Spleen (tissue), 7 donors: ENCODE measurements around the gene EVI5L.

ENCODE experiments used
- POLR2A ChIP-seq, 3 donors: fragments of 450-650 bp; IDR thresholded peaks; one replicate each; pipeline ENCODE4 v1.5.1; 2017; ENCODE audit warnings: antibody characterized with exemption in 3 of 3, mild to moderate bottlenecking in 1 of 3
- TF ChIP-seq, protein P1 (sequence below), 11 experiments: fragments of 200-600 bp in 7 of 11; fragments of 450-650 bp in 4 of 11; sonication (generic) in 4 of 11; IDR thresholded peaks in 8 of 11; conservative IDR thresholded peaks in 3 of 11; 1 replicate in 7 of 11; 2 replicates in 4 of 11; pipeline versions ENCODE4 v1.4.0 to v1.8.0; 2016 to 2021; ENCODE audit warnings: antibody characterized with exemption in 11 of 11, inconsistent platforms in 4 of 11, mild to moderate bottlenecking in 1 of 11
- donor health status: DM: no; HTN: no; CAD: no; lungs with moderate emphysema.
- donor health status: DM: no; HTN: no; CAD: no.
- donor health status: DM: no; HTN: no; CAD: no.

DNA sequence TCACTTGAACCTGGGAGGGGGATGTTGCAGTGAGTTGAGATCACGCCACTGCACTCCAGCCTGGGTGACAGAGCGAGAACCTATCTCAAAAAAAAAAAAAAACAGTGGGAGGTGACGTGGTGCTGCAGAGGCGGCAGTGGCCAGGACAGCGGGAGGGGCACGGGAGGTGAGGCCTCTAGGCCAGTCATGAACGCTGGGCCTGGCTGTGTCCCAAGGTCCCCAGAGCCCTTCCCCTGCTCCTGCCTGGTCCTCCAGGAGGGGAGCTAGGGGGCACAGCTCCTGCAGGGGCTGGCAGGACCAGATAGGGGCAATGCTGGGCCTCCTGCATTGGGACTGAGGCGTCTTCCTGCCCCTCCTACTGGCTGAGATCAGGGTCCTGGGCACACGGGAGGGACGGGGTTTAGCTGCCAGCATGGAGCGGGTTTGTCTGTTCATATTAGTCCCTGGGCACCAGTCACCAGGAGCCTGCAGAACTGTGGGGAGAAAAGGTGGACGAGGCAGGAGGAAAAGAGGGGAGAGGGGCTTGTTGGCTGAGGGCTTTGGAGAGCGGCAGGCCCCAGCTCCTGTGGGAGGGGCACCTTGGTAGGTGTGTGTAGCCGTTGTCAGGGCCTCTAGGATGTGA is 78.2 kb downstream of the EVI5L start:
- no peak for TF ChIP-seq POLR2A (IDR thresholded peaks at IDR 0.05)
- TF ChIP-seq, protein P1, sequence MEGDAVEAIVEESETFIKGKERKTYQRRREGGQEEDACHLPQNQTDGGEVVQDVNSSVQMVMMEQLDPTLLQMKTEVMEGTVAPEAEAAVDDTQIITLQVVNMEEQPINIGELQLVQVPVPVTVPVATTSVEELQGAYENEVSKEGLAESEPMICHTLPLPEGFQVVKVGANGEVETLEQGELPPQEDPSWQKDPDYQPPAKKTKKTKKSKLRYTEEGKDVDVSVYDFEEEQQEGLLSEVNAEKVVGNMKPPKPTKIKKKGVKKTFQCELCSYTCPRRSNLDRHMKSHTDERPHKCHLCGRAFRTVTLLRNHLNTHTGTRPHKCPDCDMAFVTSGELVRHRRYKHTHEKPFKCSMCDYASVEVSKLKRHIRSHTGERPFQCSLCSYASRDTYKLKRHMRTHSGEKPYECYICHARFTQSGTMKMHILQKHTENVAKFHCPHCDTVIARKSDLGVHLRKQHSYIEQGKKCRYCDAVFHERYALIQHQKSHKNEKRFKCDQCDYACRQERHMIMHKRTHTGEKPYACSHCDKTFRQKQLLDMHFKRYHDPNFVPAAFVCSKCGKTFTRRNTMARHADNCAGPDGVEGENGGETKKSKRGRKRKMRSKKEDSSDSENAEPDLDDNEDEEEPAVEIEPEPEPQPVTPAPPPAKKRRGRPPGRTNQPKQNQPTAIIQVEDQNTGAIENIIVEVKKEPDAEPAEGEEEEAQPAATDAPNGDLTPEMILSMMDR (IDR thresholded peaks at IDR 0.05 in 8 of 11, conservative IDR thresholded peaks at IDR 0.05 in 3 of 11): no peak
